NB4 (cell line): ENCODE measurements around the gene DSG3.

Experiments
- DNase-seq: peaks from one replicate; pipeline ENCODE4 v3.0.0; 2010; ENCODE audit warnings: low read depth
- H3K4me3 ChIP-seq: one replicate; pipeline ENCODE4 v1.5.1; 2011; ENCODE audit warnings: mild to moderate bottlenecking, low read depth, low read length, moderate library complexity
- CTCF ChIP-seq: IDR thresholded peaks from one replicate; pipeline ENCODE4 v1.5.1; 2012; ENCODE audit warnings: low read depth, low read length
- MAX ChIP-seq: IDR thresholded peaks from 2 replicates; pipeline ENCODE4 v1.6.1; 2011; ENCODE audit warnings: low read depth, low read length
- MYC ChIP-seq: IDR thresholded peaks from 2 replicates; pipeline ENCODE4 v1.6.1; 2011; ENCODE audit warnings: low read depth, low read length
- POLR2A ChIP-seq: IDR thresholded peaks from 2 replicates; pipeline ENCODE4 v1.6.1; 2011; ENCODE audit warnings: mild to moderate bottlenecking; ENCODE audit not compliant: insufficient read length; ENCODE audit errors: extremely low read depth

Gene DSG3

GRCh38 chr18:31516437-31516836 lies 68.9 kb downstream of the DSG3 start:
- DNase-seq: no peak
- no peak for TF ChIP-seq CTCF
- no peak for TF ChIP-seq POLR2A
- no peak for TF ChIP-seq MYC
- TF ChIP-seq MAX: no peak

GRCh38 chr18:31526374-31526773 lies 78.8 kb downstream of the DSG3 start:
- DNase-seq: no peak
- H3K4me3 ChIP-seq: no peak overlapping the region
- TF ChIP-seq POLR2A: no peak
- no peak for TF ChIP-seq CTCF
- TF ChIP-seq MYC: no peak
- TF ChIP-seq MAX: no peak

More at GRCh38 chr18:31516437-31516836, 68.9 kb downstream of the DSG3 start:
- H3K4me3 ChIP-seq: no peak overlapping the region
